WTC11 (cell line): ENCODE results near the gene ACIN1. TPM values are rescaled to one million over a fixed set of nuclear protein-coding genes. Genes with fewer than 3 reads are reported as not detected.

Experiments
- ATAC-seq: fragments of 200-7000 bp; cut with Tn5 transposase; 2 replicates; pipeline ENCODE4 v1.10.0; 2021; ENCODE audit warnings: mild to moderate bottlenecking, moderate library complexity
- CTCF ChIA-PET: fragments of 300-600 bp; sonication (Branson Sonifier 250); formaldehyde crosslinking; loops from one replicate; lab custom pipeline; 2021; ENCODE audit warnings: antibody characterized with exemption; lab: Charles Lee
- POLR2A ChIA-PET: fragments of 350-600 bp; sonication (Branson Sonifier 250); formaldehyde crosslinking; loops from one replicate; lab custom pipeline; 2021; ENCODE audit warnings: antibody characterized with exemption; lab: Charles Lee
- DNase-seq: peaks from one replicate; pipeline ENCODE4 v3.0.0; 2021; ENCODE audit warnings: low spot score
- H3K27ac Mint-ChIP-seq: 2 replicates; pipeline ENCODE4 v1.8.0; 2021; ENCODE audit warnings: mixed read lengths
- H3K27me3 Mint-ChIP-seq: 2 replicates; pipeline ENCODE4 v1.8.0; 2021; ENCODE audit warnings: low read depth, mild to moderate bottlenecking, moderate library complexity, mixed read lengths
- H3K36me3 Mint-ChIP-seq: 2 replicates; pipeline ENCODE4 v1.8.0; 2021; ENCODE audit warnings: mixed read lengths
- H3K4me1 Mint-ChIP-seq: 2 replicates; pipeline ENCODE4 v1.8.0; 2022; ENCODE audit warnings: mixed read lengths
- H3K4me3 Mint-ChIP-seq: 2 replicates; pipeline ENCODE4 v1.8.0; 2021; ENCODE audit warnings: mild to moderate bottlenecking, moderate library complexity, mixed read lengths
- H3K9me3 Mint-ChIP-seq: 2 replicates; pipeline ENCODE4 v1.8.0; 2021; ENCODE audit warnings: mixed read lengths
- ARID4B ChIP-seq: sonication (generic); formaldehyde crosslinking; IDR thresholded peaks from 2 replicates; pipeline ENCODE4 v1.8.0; 2023; ENCODE audit warnings: missing genetic modification reagents, mild to moderate bottlenecking, borderline replicate concordance
- ELF4 ChIP-seq: sonication (generic); formaldehyde crosslinking; IDR thresholded peaks from 2 replicates; pipeline ENCODE4 v1.8.1; 2022; ENCODE audit warnings: low read depth, mild to moderate bottlenecking, moderate library complexity, missing genetic modification reagents
- EMX1 ChIP-seq: fragments of 250-450 bp; sonication (Bioruptor Pico); IDR thresholded peaks from 2 replicates; pipeline ENCODE4 v1.8.0; 2021; ENCODE audit warnings: mild to moderate bottlenecking
- ESRRA ChIP-seq: sonication (generic); formaldehyde crosslinking; IDR thresholded peaks from 2 replicates; pipeline ENCODE4 v1.8.1; 2022; ENCODE audit warnings: mild to moderate bottlenecking, missing genetic modification reagents, borderline replicate concordance
- HMGXB4 ChIP-seq: sonication (generic); formaldehyde crosslinking; IDR thresholded peaks from 2 replicates; pipeline ENCODE4 v1.8.1; 2023; ENCODE audit warnings: mild to moderate bottlenecking, moderate library complexity, missing genetic modification reagents
- JAZF1 ChIP-seq: fragments of 250-450 bp; sonication (Bioruptor Pico); IDR thresholded peaks from 2 replicates; pipeline ENCODE4 v1.9.0; 2021; ENCODE audit warnings: moderate library complexity, mild to moderate bottlenecking, inconsistent platforms
- JUN ChIP-seq: sonication (generic); formaldehyde crosslinking; IDR thresholded peaks from 2 replicates; pipeline ENCODE4 v1.8.0; 2023; ENCODE audit warnings: mild to moderate bottlenecking, missing genetic modification reagents
- MAX ChIP-seq: sonication (generic); formaldehyde crosslinking; IDR thresholded peaks from 2 replicates; pipeline ENCODE4 v1.8.0; 2022; ENCODE audit warnings: mild to moderate bottlenecking, missing genetic modification reagents
- NFYB ChIP-seq: sonication (generic); formaldehyde crosslinking; conservative IDR thresholded peaks from 2 replicates; pipeline ENCODE4 v1.8.0; 2022; ENCODE audit warnings: low read depth, missing genetic modification reagents
- NR1H2 ChIP-seq: sonication (generic); formaldehyde crosslinking; IDR thresholded peaks from 2 replicates; pipeline ENCODE4 v1.9.0; 2021; ENCODE audit warnings: mild to moderate bottlenecking, moderate library complexity, missing genetic modification reagents
- OVOL2 ChIP-seq: fragments of 250-450 bp; sonication (Bioruptor Pico); IDR thresholded peaks from 2 replicates; pipeline ENCODE4 v1.9.0; 2021; ENCODE audit warnings: mild to moderate bottlenecking, borderline replicate concordance
- RELA ChIP-seq: sonication (generic); formaldehyde crosslinking; IDR thresholded peaks from 2 replicates; pipeline ENCODE4 v1.8.1; 2022; ENCODE audit warnings: missing genetic modification reagents, mild to moderate bottlenecking, borderline replicate concordance
- SOX15 ChIP-seq: fragments of 250-450 bp; sonication (Bioruptor Pico); IDR thresholded peaks from 2 replicates; pipeline ENCODE4 v1.9.0; 2021; ENCODE audit warnings: mild to moderate bottlenecking
- TP53 ChIP-seq: sonication (generic); formaldehyde crosslinking; IDR thresholded peaks from 2 replicates; pipeline ENCODE4 v1.8.1; 2023; ENCODE audit warnings: mild to moderate bottlenecking, missing genetic modification reagents
- ZNF232 ChIP-seq: sonication (generic); formaldehyde crosslinking; IDR thresholded peaks from 2 replicates; pipeline ENCODE4 v1.8.0; 2022; ENCODE audit warnings: mild to moderate bottlenecking, missing genetic modification reagents
- ZNF317 ChIP-seq: sonication (generic); formaldehyde crosslinking; IDR thresholded peaks from 2 replicates; pipeline ENCODE4 v1.8.1; 2023; ENCODE audit warnings: low read depth, mild to moderate bottlenecking, moderate library complexity, missing genetic modification reagents, borderline replicate concordance
- ZNF396 ChIP-seq: fragments of 250-450 bp; sonication (Bioruptor Pico); IDR thresholded peaks from 2 replicates; pipeline ENCODE4 v1.8.0; 2021; ENCODE audit warnings: mild to moderate bottlenecking, moderate library complexity, borderline replicate concordance
- ZNF423 ChIP-seq: fragments of 250-450 bp; sonication (Bioruptor Pico); IDR thresholded peaks from 2 replicates; pipeline ENCODE4 v2.1.2; 2022; ENCODE audit warnings: mild to moderate bottlenecking, moderate library complexity
- total RNA-seq: library from RNA; stranded (reverse); gene quantifications from 3 replicates; pipeline ENCODE4 v1.2.3, GENCODE V29; 2021
- TF ChIP-seq, protein P1 (sequence below): sonication (generic); formaldehyde crosslinking; IDR thresholded peaks from 2 replicates; pipeline ENCODE4 v1.8.0; 2022; ENCODE audit warnings: mild to moderate bottlenecking, missing genetic modification reagents
- TF ChIP-seq, protein P2 (sequence below): fragments of 250-450 bp; sonication (Bioruptor Pico); IDR thresholded peaks from 2 replicates; pipeline ENCODE4 v1.9.0; 2021; ENCODE audit warnings: mild to moderate bottlenecking
- TF ChIP-seq, protein P3 (sequence below): sonication (generic); formaldehyde crosslinking; conservative IDR thresholded peaks from 2 replicates; pipeline ENCODE4 v1.8.1; 2022; ENCODE audit warnings: mild to moderate bottlenecking, missing genetic modification reagents
- TF ChIP-seq, protein P4 (sequence below): sonication (generic); formaldehyde crosslinking; IDR thresholded peaks from 2 replicates; pipeline ENCODE4 v1.8.1; 2022; ENCODE audit warnings: mild to moderate bottlenecking, moderate library complexity, missing genetic modification reagents

ACIN1 gene
- total RNA-seq, 1 experiment from 2014 or later: 229 TPM

DNA sequence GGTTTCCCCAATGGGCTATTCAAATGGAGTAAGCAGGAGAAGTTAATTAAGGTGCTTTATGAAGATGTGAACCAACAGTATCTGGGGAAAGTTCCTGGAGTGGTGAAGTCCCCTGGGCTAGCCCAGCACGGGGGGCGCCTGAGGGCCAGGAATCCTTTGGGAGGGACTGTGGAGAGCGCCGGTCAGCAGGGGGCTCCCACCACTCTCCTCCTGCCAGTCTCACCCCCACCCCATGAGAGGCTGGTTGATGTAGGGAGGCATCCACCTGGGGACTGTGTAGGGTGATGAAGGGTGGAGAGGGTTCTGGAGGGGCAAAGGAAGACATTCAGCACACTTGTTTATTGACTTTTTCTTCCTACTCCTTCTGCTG lies 19.7 kb upstream of the ACIN1 start (continued):
- no peak for TF ChIP-seq ZNF396 (CRISPR knock-in tag)
- no peak for TF ChIP-seq ELF4 (CRISPR knock-in tag)
- TF ChIP-seq, protein P1, sequence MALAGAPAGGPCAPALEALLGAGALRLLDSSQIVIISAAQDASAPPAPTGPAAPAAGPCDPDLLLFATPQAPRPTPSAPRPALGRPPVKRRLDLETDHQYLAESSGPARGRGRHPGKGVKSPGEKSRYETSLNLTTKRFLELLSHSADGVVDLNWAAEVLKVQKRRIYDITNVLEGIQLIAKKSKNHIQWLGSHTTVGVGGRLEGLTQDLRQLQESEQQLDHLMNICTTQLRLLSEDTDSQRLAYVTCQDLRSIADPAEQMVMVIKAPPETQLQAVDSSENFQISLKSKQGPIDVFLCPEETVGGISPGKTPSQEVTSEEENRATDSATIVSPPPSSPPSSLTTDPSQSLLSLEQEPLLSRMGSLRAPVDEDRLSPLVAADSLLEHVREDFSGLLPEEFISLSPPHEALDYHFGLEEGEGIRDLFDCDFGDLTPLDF (CRISPR knock-in tag): no peak

DNA sequence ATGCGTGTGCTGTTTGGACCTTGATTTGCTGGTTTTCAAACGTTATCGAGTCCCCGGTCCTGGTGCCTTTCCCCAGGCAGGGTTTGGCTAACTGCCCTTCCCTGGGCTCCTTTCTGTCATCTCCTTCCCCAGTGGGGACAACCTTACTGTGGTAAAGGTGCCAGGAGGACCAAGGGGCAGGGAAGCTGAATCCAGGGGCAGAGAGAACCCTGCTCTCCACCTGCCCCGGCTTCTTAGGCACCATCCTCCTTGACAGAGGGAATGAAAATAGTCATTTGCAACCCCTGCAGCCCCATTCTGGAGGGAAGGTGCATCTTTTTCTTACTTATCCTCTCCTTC lies 19.2 kb upstream of the ACIN1 start:
- Mint-ChIP-seq H3K27ac (no peak overlapping the region), H3K9me3 (no peaks in the 10 kb centered on the region), H3K4me3 (no peak overlapping the region), H3K27me3 (peaks cover 22% of the 10 kb centered on the region), H3K4me1 (peaks cover 21% of the 10 kb centered on the region), H3K36me3 (peaks cover 2% of the 10 kb centered on the region; the same call in 1 of the 2 replicates)
- ChIA-PET POLR2A (interaction anchor here (1.0 kb wide), 2 partner anchors 10 to 56 kb away, joined by 3 read pairs; partner anchors contain the start of gene CIROP), CTCF (interaction anchor here (0.9 to 2.6 kb wide), 4 partner anchors 45 to 263 kb away, joined by 3 to 33 read pairs (median 4); partner anchors contain the start of gene CMTM5)
- no peak for ATAC-seq
- DNase-seq: no peak
- TF ChIP-seq, protein P2, sequence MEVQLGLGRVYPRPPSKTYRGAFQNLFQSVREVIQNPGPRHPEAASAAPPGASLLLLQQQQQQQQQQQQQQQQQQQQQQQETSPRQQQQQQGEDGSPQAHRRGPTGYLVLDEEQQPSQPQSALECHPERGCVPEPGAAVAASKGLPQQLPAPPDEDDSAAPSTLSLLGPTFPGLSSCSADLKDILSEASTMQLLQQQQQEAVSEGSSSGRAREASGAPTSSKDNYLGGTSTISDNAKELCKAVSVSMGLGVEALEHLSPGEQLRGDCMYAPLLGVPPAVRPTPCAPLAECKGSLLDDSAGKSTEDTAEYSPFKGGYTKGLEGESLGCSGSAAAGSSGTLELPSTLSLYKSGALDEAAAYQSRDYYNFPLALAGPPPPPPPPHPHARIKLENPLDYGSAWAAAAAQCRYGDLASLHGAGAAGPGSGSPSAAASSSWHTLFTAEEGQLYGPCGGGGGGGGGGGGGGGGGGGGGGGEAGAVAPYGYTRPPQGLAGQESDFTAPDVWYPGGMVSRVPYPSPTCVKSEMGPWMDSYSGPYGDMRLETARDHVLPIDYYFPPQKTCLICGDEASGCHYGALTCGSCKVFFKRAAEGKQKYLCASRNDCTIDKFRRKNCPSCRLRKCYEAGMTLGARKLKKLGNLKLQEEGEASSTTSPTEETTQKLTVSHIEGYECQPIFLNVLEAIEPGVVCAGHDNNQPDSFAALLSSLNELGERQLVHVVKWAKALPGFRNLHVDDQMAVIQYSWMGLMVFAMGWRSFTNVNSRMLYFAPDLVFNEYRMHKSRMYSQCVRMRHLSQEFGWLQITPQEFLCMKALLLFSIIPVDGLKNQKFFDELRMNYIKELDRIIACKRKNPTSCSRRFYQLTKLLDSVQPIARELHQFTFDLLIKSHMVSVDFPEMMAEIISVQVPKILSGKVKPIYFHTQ: no peak
- TF ChIP-seq JUN (no peak), EMX1 (CRISPR knock-in tag) (no peak), ZNF232 (CRISPR knock-in tag) (no peak), SOX15 (CRISPR knock-in tag) (no peak)
- TF ChIP-seq, all 79 proteins: peak for 0

- H3K27ac Mint-ChIP-seq: no peak overlapping the region
- POLR2A ChIA-PET: interaction anchor here (0.7 to 2.6 kb wide), 4 partner anchors 9 to 234 kb away, joined by 3 to 7 read pairs (median 3); partner anchors contain the start of genes ACIN1, C14orf119 and CIROP
- ATAC-seq: peak; percentile 20
- peaks cover 20% of the 10 kb centered on the region for H3K4me1 Mint-ChIP-seq
- CTCF ChIA-PET: interaction anchor here (0.8 to 5.1 kb wide), 10 partner anchors 7 to 264 kb away, joined by 3 to 43 read pairs (median 4); partner anchors contain the start of gene CMTM5
- H3K4me3 Mint-ChIP-seq: no peak overlapping the region
- TF ChIP-seq HMGXB4 (CRISPR knock-in tag) (no peak), RELA (CRISPR knock-in tag) (no peak), ESRRA (CRISPR knock-in tag) (no peak), ZNF423 (CRISPR knock-in tag) (no peak), ARID4B (CRISPR knock-in tag) (no peak), OVOL2 (no peak), NFYB (no peak), MAX (no peak), JAZF1 (CRISPR knock-in tag) (no peak), NR1H2 (CRISPR knock-in tag) (no peak), ZNF317 (CRISPR knock-in tag) (no peak), TP53 (CRISPR knock-in tag) (no peak)
- TF ChIP-seq, protein P3, sequence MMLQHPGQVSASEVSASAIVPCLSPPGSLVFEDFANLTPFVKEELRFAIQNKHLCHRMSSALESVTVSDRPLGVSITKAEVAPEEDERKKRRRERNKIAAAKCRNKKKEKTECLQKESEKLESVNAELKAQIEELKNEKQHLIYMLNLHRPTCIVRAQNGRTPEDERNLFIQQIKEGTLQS (CRISPR knock-in tag): no peak
- TF ChIP-seq, protein P4, sequence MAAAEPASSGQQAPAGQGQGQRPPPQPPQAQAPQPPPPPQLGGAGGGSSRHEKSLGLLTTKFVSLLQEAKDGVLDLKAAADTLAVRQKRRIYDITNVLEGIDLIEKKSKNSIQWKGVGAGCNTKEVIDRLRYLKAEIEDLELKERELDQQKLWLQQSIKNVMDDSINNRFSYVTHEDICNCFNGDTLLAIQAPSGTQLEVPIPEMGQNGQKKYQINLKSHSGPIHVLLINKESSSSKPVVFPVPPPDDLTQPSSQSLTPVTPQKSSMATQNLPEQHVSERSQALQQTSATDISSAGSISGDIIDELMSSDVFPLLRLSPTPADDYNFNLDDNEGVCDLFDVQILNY (CRISPR knock-in tag): no peak
- TF ChIP-seq, all 79 proteins: peak for 0
- Mint-ChIP-seq H3K9me3 (no peaks in the 10 kb centered on the region), H3K27me3 (peaks cover 24% of the 10 kb centered on the region), H3K36me3 (peaks cover 4% of the 10 kb centered on the region; the same call in 1 of the 2 replicates)
- DNase-seq: no peak
Measured at GRCh38 chr14:23113431-23114119, 18.6 kb upstream of the ACIN1 start.
